H9 (cell line): Measurements from ENCODE around the gene TNS2. TPM values are rescaled to one million over a fixed set of nuclear protein-coding genes. Genes with fewer than 3 reads are reported as not detected.

Source experiments
- DNase-seq: peaks from one replicate; pipeline ENCODE4 v3.0.0-alpha.2; 2017
- H2AFZ ChIP-seq: one replicate; pipeline ENCODE4 v1.6.1; 2013; ENCODE audit warnings: mild to moderate bottlenecking, low read length, control low read depth, moderate library complexity
- H2AK5ac ChIP-seq: 2 replicates; pipeline ENCODE4 v1.6.1; 2013; ENCODE audit warnings: low read length, control low read depth, mixed read lengths; ENCODE audit not compliant: insufficient read length
- H2BK120ac ChIP-seq: one replicate; pipeline ENCODE4 v1.6.1; 2013; ENCODE audit warnings: low read depth, mild to moderate bottlenecking, low read length, control low read depth, inconsistent platforms; ENCODE audit not compliant: poor library complexity, severe bottlenecking
- H2BK12ac ChIP-seq: 2 replicates; pipeline ENCODE4 v1.6.1; 2013; ENCODE audit warnings: low read length, control low read depth, mixed read lengths, low read depth; ENCODE audit not compliant: insufficient read length
- H2BK15ac ChIP-seq: 2 replicates; pipeline ENCODE4 v1.6.1; 2013; ENCODE audit warnings: low read depth, low read length, control low read depth
- H2BK20ac ChIP-seq: one replicate; pipeline ENCODE4 v1.6.1; 2013; ENCODE audit warnings: low read depth, mild to moderate bottlenecking, low read length, control low read depth, inconsistent platforms; ENCODE audit not compliant: poor library complexity, severe bottlenecking
- H2BK5ac ChIP-seq: 2 replicates; pipeline ENCODE4 v1.6.1; 2013; ENCODE audit warnings: low read length, control low read depth, mixed read lengths; ENCODE audit not compliant: insufficient read length
- H3K14ac ChIP-seq: 2 replicates; pipeline ENCODE4 v1.6.1; 2013; ENCODE audit warnings: low read length, control low read depth; ENCODE audit not compliant: insufficient read depth
- H3K18ac ChIP-seq: 2 replicates; pipeline ENCODE4 v1.6.1; 2013; ENCODE audit warnings: low read depth, mild to moderate bottlenecking, mixed read lengths, low read length, control low read depth; ENCODE audit not compliant: insufficient read length
- H3K23ac ChIP-seq: 2 replicates; pipeline ENCODE4 v1.6.1; 2013; ENCODE audit warnings: low read length, control low read depth, mixed read lengths, low read depth; ENCODE audit not compliant: insufficient read length
- H3K23me2 ChIP-seq: 2 replicates; pipeline ENCODE4 v1.6.1; 2013; ENCODE audit warnings: low read depth, mild to moderate bottlenecking, mixed read lengths, low read length, control low read depth; ENCODE audit not compliant: insufficient read length, poor library complexity, severe bottlenecking
- H3K27ac ChIP-seq: 2 replicates; pipeline ENCODE4 v1.5.1; 2013; ENCODE audit warnings: low read length, control low read depth, mixed read lengths, low read depth; ENCODE audit not compliant: insufficient read length
- H3K27me3 ChIP-seq: 2 replicates; pipeline ENCODE4 v1.6.1; 2013; ENCODE audit warnings: low read length, control low read depth, inconsistent platforms; ENCODE audit not compliant: insufficient read depth
- H3K4ac ChIP-seq: 2 replicates; pipeline ENCODE4 v1.6.1; 2013; ENCODE audit warnings: low read depth, mild to moderate bottlenecking, control low read depth, inconsistent platforms, low read length, moderate library complexity
- H3K4me1 ChIP-seq: 2 replicates; pipeline ENCODE4 v1.6.1; 2013; ENCODE audit warnings: low read length, control low read depth, inconsistent platforms; ENCODE audit not compliant: insufficient read depth
- H3K4me2 ChIP-seq: 2 replicates; pipeline ENCODE4 v1.6.1; 2013; ENCODE audit warnings: low read length, control low read depth, mixed read lengths; ENCODE audit not compliant: insufficient read length, insufficient read depth
- H3K56ac ChIP-seq: 2 replicates; pipeline ENCODE4 v1.6.1; 2013; ENCODE audit warnings: low read depth, mild to moderate bottlenecking, mixed read lengths, low read length, control low read depth; ENCODE audit not compliant: insufficient read length
- H3K79me1 ChIP-seq: 2 replicates; pipeline ENCODE4 v1.6.1; 2013; ENCODE audit warnings: low read depth, mild to moderate bottlenecking, moderate library complexity, low read length, control low read depth, inconsistent platforms; ENCODE audit not compliant: insufficient read depth, poor library complexity, severe bottlenecking
- H3K79me2 ChIP-seq: 2 replicates; pipeline ENCODE4 v1.6.1; 2013; ENCODE audit warnings: low read length, control low read depth, inconsistent platforms; ENCODE audit not compliant: insufficient read depth
- H3K9ac ChIP-seq: 2 replicates; pipeline ENCODE4 v1.6.1; 2013; ENCODE audit warnings: low read length, control low read depth, mixed read lengths; ENCODE audit not compliant: insufficient read length; ENCODE audit errors: extremely low read depth
- H3K9me3 ChIP-seq: one replicate; pipeline ENCODE4 v1.6.1; 2013; ENCODE audit warnings: low read depth, low read length, inconsistent platforms; ENCODE audit not compliant: control insufficient read depth
- H3T11ph ChIP-seq: one replicate; pipeline ENCODE4 v1.6.1; 2013; ENCODE audit warnings: mild to moderate bottlenecking, low read length, control low read depth, inconsistent platforms
- H4K20me1 ChIP-seq: one replicate; pipeline ENCODE4 v1.6.1; 2013; ENCODE audit not compliant: control insufficient read depth, insufficient read length, insufficient read depth
- H4K5ac ChIP-seq: 2 replicates; pipeline ENCODE4 v1.6.1; 2013; ENCODE audit warnings: low read depth, mild to moderate bottlenecking, mixed read lengths, low read length, control low read depth; ENCODE audit not compliant: insufficient read length
- H4K8ac ChIP-seq: replicated peaks from 2 replicates; pipeline ENCODE4 v1.6.1; 2013; ENCODE audit warnings: low read length, control low read depth, mixed read lengths, low read depth; ENCODE audit not compliant: insufficient read length
- H4K91ac ChIP-seq: 2 replicates; pipeline ENCODE4 v1.6.1; 2013; ENCODE audit warnings: low read depth, mild to moderate bottlenecking, moderate library complexity, mixed read lengths, low read length, control low read depth; ENCODE audit not compliant: insufficient read length
- H3K27ac Mint-ChIP-seq, 3 experiments: 2 replicates in 2 of 3; 3 replicates in 1 of 3; pipeline ENCODE4 v1.8.0; 2020 to 2021; ENCODE audit warnings: mixed read lengths in 3 of 3, mild to moderate bottlenecking in 1 of 3, moderate library complexity in 1 of 3
- H3K27me3 Mint-ChIP-seq: 2 replicates; pipeline ENCODE4 v1.8.0; 2021; ENCODE audit warnings: low read depth, mild to moderate bottlenecking, moderate library complexity, mixed read lengths
- H3K36me3 Mint-ChIP-seq, 3 experiments: 2 replicates in 2 of 3; 3 replicates in 1 of 3; pipeline ENCODE4 v1.8.0; 2020 to 2021; ENCODE audit warnings: low read depth in 3 of 3, mixed read lengths in 3 of 3; ENCODE audit not compliant: insufficient read depth in 1 of 3
- H3K4me1 Mint-ChIP-seq, 2 experiments: 2 replicates each; pipeline ENCODE4 v1.8.0; 2020; ENCODE audit warnings: mixed read lengths in 2 of 2
- H3K4me3 Mint-ChIP-seq, 2 experiments: 2 replicates in 1 of 2; 3 replicates in 1 of 2; pipeline ENCODE4 v1.8.0; 2020 to 2021; ENCODE audit warnings: mild to moderate bottlenecking in 2 of 2, mixed read lengths in 2 of 2, moderate library complexity in 1 of 2
- H3K9me3 Mint-ChIP-seq, 2 experiments: 2 replicates in 1 of 2; 3 replicates in 1 of 2; pipeline ENCODE4 v1.8.0; 2020; ENCODE audit warnings: mild to moderate bottlenecking in 2 of 2, mixed read lengths in 2 of 2, moderate library complexity in 1 of 2
- CTCF ChIP-seq: fragments of 200-600 bp; sonication (generic); conservative IDR thresholded peaks from 3 replicates; pipeline ENCODE4 v1.8.0; 2021; ENCODE audit warnings: antibody characterized with exemption, mild to moderate bottlenecking
- WGBS: extraction: QIAGEN DNeasy Blood & Tissue Kit; methylation state at CpG from one replicate; pipeline ENCODE4 v1.1.7; 2013; ENCODE audit warnings: missing lambda C conversion rate, low lambda C conversion rate, mixed read lengths; ENCODE audit not compliant: insufficient read length; ENCODE audit errors: extremely low coverage; 5-methylcytosine and 5-hydroxymethylcytosine counted together
- total RNA-seq: library from RNA; stranded (reverse); gene quantifications from 2 replicates; pipeline ENCODE4 v1.2.1, GENCODE V29; 2021

The TNS2 gene
- total RNA-seq, 1 experiment from 2014 or later, result 4.5 TPM

- H3T11ph ChIP-seq, result no peak overlapping the region
- DNase-seq, result no peak
- H3K56ac ChIP-seq, result no peak overlapping the region
- H3K9ac ChIP-seq, result no peak overlapping the region
- no peak overlapping the region for H3K18ac ChIP-seq
- no peaks in the 10 kb centered on the region; a peak in 1 of 5 replicates for H3K9me3 Mint-ChIP-seq
- no peak overlapping the region for H2AK5ac ChIP-seq
- H3K4me1 Mint-ChIP-seq, result peaks cover 24 to 32% of the 10 kb centered on the region in 2 experiments
- no peak overlapping the region for H4K91ac ChIP-seq
- no peaks in the 10 kb centered on the region for H3K9me3 ChIP-seq
- no peaks in the 10 kb centered on the region; a peak in 1 of 7 replicates for H3K36me3 Mint-ChIP-seq
- H3K4me3 Mint-ChIP-seq, result no peak overlapping the region
- no peak overlapping the region for H3K23ac ChIP-seq
- no peak overlapping the region for H2BK15ac ChIP-seq
- H2BK12ac ChIP-seq, result no peak overlapping the region
- no peak overlapping the region for H2AFZ ChIP-seq
- H3K79me2 ChIP-seq, result no peaks in the 10 kb centered on the region
- no peaks in the 10 kb centered on the region for H4K20me1 ChIP-seq
- no peaks in the 10 kb centered on the region for H3K79me1 ChIP-seq
- peaks cover 52% of the 10 kb centered on the region for H3K27me3 Mint-ChIP-seq
- no peak overlapping the region for H3K4ac ChIP-seq
- H3K4me2 ChIP-seq, result no peak overlapping the region
- peak overlapping the region in 1 of 3 experiments; percentile 28; a peak in 2 of 7 replicates for H3K27ac Mint-ChIP-seq
- no peak overlapping the region for H4K8ac ChIP-seq
- no peak overlapping the region for H2BK5ac ChIP-seq
- no peak overlapping the region for H3K27ac ChIP-seq
- H3K14ac ChIP-seq, result no peak overlapping the region
- WGBS, result no CpG with 5 or more reads among the region's 7 CpGs
- peaks cover 24% of the 10 kb centered on the region for H3K23me2 ChIP-seq
- no peak for TF ChIP-seq CTCF
- H2BK20ac ChIP-seq, result no peak overlapping the region
- no peak overlapping the region for H2BK120ac ChIP-seq
- H4K5ac ChIP-seq, result no peak overlapping the region
- no peaks in the 10 kb centered on the region; the same call in 1 of the 2 replicates for H3K27me3 ChIP-seq
- H3K4me1 ChIP-seq, result peaks cover 3% of the 10 kb centered on the region; the same call in 1 of the 2 replicates
Measured at GRCh38 chr12:53101266-53101665, 51.4 kb downstream of the TNS2 start.
